Hematopoietic multipotent progenitor cell treated with erythropoietin and hydrocortisone succinate and interleukin-3 and kit ligand, for 17 days (in vitro differentiated cells): Measurements from ENCODE around the gene ACSL1.

Experiments used
- DNase-seq: peaks from one replicate; pipeline ENCODE4 v3.0.0-alpha.2; 2015; ENCODE audit warnings: low spot score

Gene ACSL1

GRCh38 chr4:184719407-184719806 is 106.4 kb downstream of the ACSL1 start:
- DNase-seq = no peak

DNA sequence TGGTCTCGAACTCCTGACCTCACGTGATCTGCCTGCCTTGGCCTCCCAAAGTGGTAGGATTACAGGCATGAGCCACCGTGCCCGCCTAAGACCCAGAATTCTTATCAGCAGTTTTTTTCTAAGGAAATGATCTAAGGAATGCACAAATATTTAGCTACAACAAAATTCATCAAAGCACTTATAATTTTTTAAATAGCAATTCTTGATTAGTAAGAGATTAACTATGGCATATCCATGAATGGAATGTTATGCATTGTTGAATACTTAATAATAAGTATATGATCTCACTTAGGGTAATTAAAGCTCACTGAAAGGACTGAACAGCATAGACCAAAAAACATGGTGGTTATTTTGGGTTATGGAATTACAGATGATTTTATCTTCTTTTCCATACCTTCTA is 110.2 kb downstream of the ACSL1 start:
- no peak for DNase-seq

DNA sequence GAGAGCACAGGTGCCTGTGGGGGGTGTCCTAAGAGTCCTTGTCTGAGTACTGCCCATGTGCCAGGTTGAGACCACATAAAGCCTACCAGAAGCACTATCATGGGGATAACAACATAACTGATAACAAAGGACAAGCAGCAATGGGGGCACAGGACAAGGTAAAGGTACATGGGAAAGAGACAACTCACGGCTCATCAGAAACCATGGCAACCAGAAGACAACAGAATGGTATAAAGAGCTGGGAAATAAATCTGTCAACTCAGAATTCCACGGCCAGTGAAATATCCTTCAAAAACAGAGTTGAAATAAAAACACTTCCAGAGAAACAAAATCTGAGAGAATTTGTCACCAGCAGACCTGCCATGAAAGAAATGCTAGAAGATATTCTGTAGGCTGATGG is 111.9 kb downstream of the ACSL1 start:
- no peak for DNase-seq

GRCh38 chr4:184712322-184712721 is 113.4 kb downstream of the ACSL1 start:
- DNase-seq = no peak

- DNase-seq = no peak
Measured at GRCh38 chr4:184706453-184706852, 119.3 kb downstream of the ACSL1 start.

DNA sequence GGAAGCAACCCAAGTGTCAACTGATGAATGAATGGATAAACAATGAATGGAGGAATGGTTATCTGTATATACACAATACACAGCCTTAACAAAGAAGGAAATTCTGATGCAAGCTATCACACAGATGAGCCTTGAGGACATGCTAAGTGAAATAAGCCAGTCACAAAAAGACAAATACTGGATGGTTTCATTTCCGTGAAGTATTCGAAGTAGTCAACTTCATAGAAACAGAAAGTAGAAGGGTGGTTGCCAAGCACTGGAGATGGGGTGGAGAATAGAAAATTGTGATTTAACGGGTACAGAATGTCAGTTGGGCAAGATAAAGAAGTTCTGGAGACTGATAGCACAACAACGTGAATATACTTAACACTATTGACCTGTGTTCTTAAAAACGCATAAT is 120.1 kb downstream of the ACSL1 start:
- DNase-seq = no peak
